Testis (tissue), 3 donors: ENCODE measurements around the gene KRTAP21-1. TPM values are rescaled to one million over a fixed set of nuclear protein-coding genes. Genes with fewer than 3 reads are reported as not detected.

Experiments
- DNase-seq: peaks from one replicate; pipeline ENCODE4 v3.0.0-alpha.2; 2019
- H3K27ac ChIP-seq, 2 donors: fragments of 200-600 bp; sonication (generic); one replicate each; pipeline ENCODE4 v1.5.1; 2019
- H3K27me3 ChIP-seq: fragments of 200-600 bp; sonication (generic); one replicate; pipeline ENCODE4 v1.5.1; 2019
- H3K36me3 ChIP-seq: fragments of 200-600 bp; sonication (generic); one replicate; pipeline ENCODE4 v1.5.1; 2017; ENCODE audit warnings: low read depth; ENCODE audit errors: missing control alignments
- H3K4me1 ChIP-seq: fragments of 200-600 bp; sonication (generic); one replicate; pipeline ENCODE4 v1.5.1; 2019
- H3K4me3 ChIP-seq, 2 donors: fragments of 200-600 bp; sonication (generic); one replicate each; pipeline ENCODE4 v1.5.1; 2017 to 2019
- H3K9me3 ChIP-seq: fragments of 200-600 bp; sonication (generic); one replicate; pipeline ENCODE4 v1.5.1; 2017
- POLR2A ChIP-seq: fragments of 450-650 bp; IDR thresholded peaks from one replicate; pipeline ENCODE4 v1.6.1; 2017; ENCODE audit warnings: antibody characterized with exemption, mild to moderate bottlenecking, moderate library complexity
- WGBS, 2 donors: methylation state at CpG; one replicate each; pipeline ENCODE4 v1.1.5; 2018; 5-methylcytosine and 5-hydroxymethylcytosine counted together
- intact Hi-C: fragments of 100-400 bp; cut with DNase I; formaldehyde crosslinking; loops from one replicate; pipeline ENCODE4 v1.15.1; 2023; ENCODE audit warnings: low total_unique reads
- polyA plus RNA-seq: library from polyadenylated mRNA; stranded (reverse); fragments of 350-450 nt; fragmentation: Illumina TruSeq; extraction: RNeasy Lipid Tissue Mini Kit (QIAGEN cat#74804); gene quantifications from one replicate; pipeline ENCODE4 v1.2.3, GENCODE V29; 2014; ENCODE audit warnings: low read depth, low replicate concordance; ENCODE audit not compliant: insufficient read depth
- total RNA-seq, 2 donors: library from RNA; depleted of rRNA; stranded (reverse); fragments of >200 nt; gene quantifications; one replicate each; pipeline ENCODE4 v1.2.3, GENCODE V29; 2016
- TF ChIP-seq, protein P1 (sequence below), 3 experiments: fragments of 450-650 bp in 2 of 3; fragments of 200-600 bp in 1 of 3; sonication (generic) in 1 of 3; IDR thresholded peaks; one replicate each; pipeline ENCODE4 v1.5.1; 2016 to 2019; ENCODE audit warnings: antibody characterized with exemption in 3 of 3, mild to moderate bottlenecking in 2 of 3, moderate library complexity in 1 of 3

KRTAP21-1 gene
- total and polyA plus RNA-seq, 3 donors from 2014 or later: not detected

DNA sequence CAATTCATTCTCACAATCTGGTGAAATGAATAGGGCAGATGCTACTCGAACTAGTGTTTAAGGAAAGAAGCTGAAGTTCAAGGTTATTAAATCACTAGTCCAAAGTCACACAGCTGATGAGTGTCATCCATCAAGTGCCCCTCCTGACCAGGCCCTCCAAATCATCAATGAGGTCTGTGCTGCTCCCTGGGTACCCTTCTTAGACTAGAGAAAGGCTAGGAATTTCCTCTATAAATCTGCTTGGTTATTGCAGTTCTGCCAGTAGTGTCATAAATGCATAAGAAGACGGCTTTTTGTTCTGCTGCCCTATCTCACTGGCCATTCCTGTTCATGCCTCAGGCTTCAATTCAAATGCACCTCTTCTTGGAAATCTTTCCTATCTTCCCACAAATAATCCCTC lies 5.5 kb upstream of the KRTAP21-1 start:
- no peak overlapping the region for H3K27ac ChIP-seq
- TF ChIP-seq POLR2A: no peak
- TF ChIP-seq, protein P1, sequence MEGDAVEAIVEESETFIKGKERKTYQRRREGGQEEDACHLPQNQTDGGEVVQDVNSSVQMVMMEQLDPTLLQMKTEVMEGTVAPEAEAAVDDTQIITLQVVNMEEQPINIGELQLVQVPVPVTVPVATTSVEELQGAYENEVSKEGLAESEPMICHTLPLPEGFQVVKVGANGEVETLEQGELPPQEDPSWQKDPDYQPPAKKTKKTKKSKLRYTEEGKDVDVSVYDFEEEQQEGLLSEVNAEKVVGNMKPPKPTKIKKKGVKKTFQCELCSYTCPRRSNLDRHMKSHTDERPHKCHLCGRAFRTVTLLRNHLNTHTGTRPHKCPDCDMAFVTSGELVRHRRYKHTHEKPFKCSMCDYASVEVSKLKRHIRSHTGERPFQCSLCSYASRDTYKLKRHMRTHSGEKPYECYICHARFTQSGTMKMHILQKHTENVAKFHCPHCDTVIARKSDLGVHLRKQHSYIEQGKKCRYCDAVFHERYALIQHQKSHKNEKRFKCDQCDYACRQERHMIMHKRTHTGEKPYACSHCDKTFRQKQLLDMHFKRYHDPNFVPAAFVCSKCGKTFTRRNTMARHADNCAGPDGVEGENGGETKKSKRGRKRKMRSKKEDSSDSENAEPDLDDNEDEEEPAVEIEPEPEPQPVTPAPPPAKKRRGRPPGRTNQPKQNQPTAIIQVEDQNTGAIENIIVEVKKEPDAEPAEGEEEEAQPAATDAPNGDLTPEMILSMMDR (IDR thresholded peaks at IDR 0.05): no peak
- H3K9me3 ChIP-seq: no peaks in the 10 kb centered on the region
- 62 to 65% methylated on average over 2 of the region's 2 CpGs for WGBS, 2 donors
- H3K4me1 ChIP-seq: no peaks in the 10 kb centered on the region
- intact Hi-C loops: no loop called here
- H3K36me3 ChIP-seq: no peaks in the 10 kb centered on the region
- no peak overlapping the region for H3K4me3 ChIP-seq
- no peaks in the 10 kb centered on the region for H3K27me3 ChIP-seq
- DNase-seq: no peak

DNA sequence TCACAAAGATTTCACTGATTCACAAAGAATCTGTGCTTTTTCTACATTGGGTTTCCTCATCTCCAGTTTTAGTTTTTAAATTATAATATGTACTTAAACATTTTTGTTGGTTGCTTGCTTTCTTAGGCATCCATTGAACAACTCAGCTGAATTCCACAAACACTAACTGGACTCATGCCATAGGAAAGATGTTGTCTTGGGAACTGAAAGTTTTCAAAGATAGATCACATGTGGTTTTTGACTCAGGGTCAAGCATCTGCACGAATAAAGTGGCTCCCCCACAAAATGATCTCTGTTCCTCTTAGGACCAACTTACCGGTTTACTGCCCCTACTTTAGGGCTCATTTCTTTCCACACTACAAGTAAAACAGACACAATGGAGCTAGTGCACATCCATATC lies 3.1 kb upstream of the KRTAP21-1 start:
- Histone ChIP-seq H3K4me1 (no peaks in the 10 kb centered on the region), H3K36me3 (no peaks in the 10 kb centered on the region), H3K27ac (no peak overlapping the region), H3K4me3 (no peak overlapping the region), H3K9me3 (no peaks in the 10 kb centered on the region), H3K27me3 (no peaks in the 10 kb centered on the region)
- WGBS, 2 donors: 15 to 39% methylated on average over 2 of the region's 2 CpGs
- intact Hi-C loops: no loop called here
- TF ChIP-seq POLR2A: no peak
- TF ChIP-seq, protein P1 (IDR thresholded peaks at IDR 0.05): no peak
- DNase-seq: no peak

DNA sequence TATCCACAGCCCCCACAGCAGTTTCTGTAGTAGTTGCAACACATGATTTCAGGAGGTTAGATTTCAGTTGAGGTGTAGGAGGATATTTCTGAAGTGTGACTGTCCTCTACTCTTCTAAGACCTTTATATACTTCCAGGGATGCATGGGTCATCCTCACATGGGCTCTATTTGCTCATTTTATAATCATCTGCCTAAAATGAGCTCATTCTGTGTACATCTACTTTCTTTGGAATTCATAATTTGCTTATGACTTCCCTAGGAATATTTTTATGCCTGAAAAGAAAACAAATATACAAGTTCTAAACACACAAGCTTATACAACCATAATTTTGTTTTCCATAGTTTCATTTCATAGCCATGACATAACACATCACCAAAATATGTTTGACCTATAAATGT lies 8.1 kb downstream of the KRTAP21-1 start, which contains the start of gene KRTAP21-2:
TSS of gene KRTAP21-2 (minus strand) at position 101 of the 400 bp plus-strand sequence. CDS start at position 44, 57 bp downstream.
- Histone ChIP-seq H3K36me3 (no peaks in the 10 kb centered on the region), H3K27ac (no peak within 1 kb of the TSS), H3K4me1 (no peaks in the 10 kb centered on the region), H3K4me3 (no peak within 1 kb of the TSS), H3K27me3 (no peaks in the 10 kb centered on the region), H3K9me3 (no peaks in the 10 kb centered on the region)
- no peak for TF ChIP-seq POLR2A
- TF ChIP-seq, protein P1 (IDR thresholded peaks at IDR 0.05): no peak
- intact Hi-C loops: no loop called here
- DNase-seq: no peak

DNA sequence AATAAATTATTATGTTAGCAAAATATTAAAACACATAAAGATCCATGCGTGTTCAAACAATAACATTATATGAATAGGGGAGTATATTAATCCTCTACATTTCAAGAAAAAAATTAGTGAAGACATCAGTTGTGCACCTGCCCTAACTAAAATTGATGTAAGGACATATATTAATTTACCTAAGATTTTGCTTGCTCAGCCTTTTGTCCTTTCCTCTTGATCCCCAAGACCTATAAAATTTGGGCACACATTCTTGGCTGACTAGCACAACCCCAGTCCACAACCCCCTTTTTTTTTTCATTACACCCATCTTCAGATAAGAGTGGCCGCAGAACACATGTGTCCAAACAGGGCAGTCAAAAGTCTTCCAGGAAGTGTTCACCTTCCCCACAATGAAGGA lies 14.8 kb downstream of the KRTAP21-1 start:
- H3K36me3 ChIP-seq: no peaks in the 10 kb centered on the region
- no peak overlapping the region for H3K4me3 ChIP-seq
- H3K27ac ChIP-seq: no peak overlapping the region
- WGBS, 2 donors: 73 to 87% methylated on average over 2 of the region's 2 CpGs
- DNase-seq: no peak
- H3K27me3 ChIP-seq: no peaks in the 10 kb centered on the region
- no peaks in the 10 kb centered on the region for H3K4me1 ChIP-seq
- no peak for TF ChIP-seq POLR2A
- TF ChIP-seq, protein P1 (IDR thresholded peaks at IDR 0.05): no peak
- H3K9me3 ChIP-seq: no peaks in the 10 kb centered on the region
- intact Hi-C loops: no loop called here

DNA sequence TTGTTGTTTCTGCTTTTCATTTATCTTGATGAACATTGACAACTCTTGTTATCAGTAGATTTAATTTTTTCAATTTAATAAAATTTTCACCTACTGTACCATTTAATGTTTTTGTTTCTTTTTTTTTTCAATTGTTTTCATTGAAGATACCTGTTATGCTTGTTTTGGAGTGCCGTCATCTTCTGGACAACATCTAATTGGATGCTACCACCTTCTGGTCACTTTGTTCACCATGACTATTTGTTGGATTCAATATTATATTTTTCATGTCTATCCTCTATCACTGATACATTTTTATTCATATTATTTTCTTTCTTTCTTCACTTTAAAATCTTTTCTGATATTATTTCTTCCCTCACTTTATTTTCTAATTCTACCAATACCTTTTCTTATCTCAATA lies 22.2 kb downstream of the KRTAP21-1 start:
- 79% methylated on average over 1 of the region's 1 CpG for WGBS, 2 donors
- Histone ChIP-seq H3K27ac (no peak overlapping the region), H3K9me3 (no peaks in the 10 kb centered on the region), H3K36me3 (no peaks in the 10 kb centered on the region), H3K4me1 (no peaks in the 10 kb centered on the region), H3K27me3 (no peaks in the 10 kb centered on the region), H3K4me3 (no peak overlapping the region)
- TF ChIP-seq, protein P1 (IDR thresholded peaks at IDR 0.05): no peak
- no peak for TF ChIP-seq POLR2A
- no peak for DNase-seq
- intact Hi-C loops: no loop called here
